Stimulated activated CD4-positive, alpha-beta T cell treated with anti-CD3 and anti-CD28 coated beads, TNF-alpha, amount 100 ng/mL, for 48 hours (primary cell): ENCODE measurements around the gene KLHL22.
A peak's percentile ranks its signal among the peaks of the same experiment; 100 is the strongest.
"Not testable (repeated sequence)": the region's sequence is repeated elsewhere in the genome, so short reads cannot be mapped to it uniquely, and the experiment has no call there.

ENCODE experiments used
- DNase-seq, 3 donors: peaks; one replicate each; pipeline ENCODE4 v3.0.0-alpha.2; 2020; ENCODE audit warnings: low read depth in 3 of 3

KLHL22 gene

DNA sequence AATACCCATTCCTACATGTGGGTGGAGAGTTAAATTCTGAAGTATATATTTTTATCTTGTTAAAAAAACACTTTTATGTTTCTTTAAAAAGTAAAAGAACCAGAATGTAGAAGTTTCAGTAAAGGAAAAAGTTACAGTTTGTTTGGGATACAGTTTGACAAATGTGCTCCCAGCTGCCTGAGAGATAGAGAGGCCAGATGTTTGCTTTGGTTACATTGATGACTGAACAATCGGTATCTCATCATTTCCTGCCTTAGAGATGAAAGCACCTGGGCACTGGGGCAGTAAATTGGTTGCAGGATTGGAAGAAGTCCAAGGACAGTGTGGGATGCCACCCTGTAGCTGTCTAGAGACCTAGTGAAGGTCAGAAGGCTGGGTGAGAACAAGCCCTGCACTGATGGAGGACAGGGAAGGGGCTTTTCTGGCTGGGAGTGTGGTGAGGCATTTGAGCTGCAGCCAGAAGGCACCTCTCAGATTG, 28.4 kb upstream of the KLHL22 start:
- no peak for DNase-seq

DNA sequence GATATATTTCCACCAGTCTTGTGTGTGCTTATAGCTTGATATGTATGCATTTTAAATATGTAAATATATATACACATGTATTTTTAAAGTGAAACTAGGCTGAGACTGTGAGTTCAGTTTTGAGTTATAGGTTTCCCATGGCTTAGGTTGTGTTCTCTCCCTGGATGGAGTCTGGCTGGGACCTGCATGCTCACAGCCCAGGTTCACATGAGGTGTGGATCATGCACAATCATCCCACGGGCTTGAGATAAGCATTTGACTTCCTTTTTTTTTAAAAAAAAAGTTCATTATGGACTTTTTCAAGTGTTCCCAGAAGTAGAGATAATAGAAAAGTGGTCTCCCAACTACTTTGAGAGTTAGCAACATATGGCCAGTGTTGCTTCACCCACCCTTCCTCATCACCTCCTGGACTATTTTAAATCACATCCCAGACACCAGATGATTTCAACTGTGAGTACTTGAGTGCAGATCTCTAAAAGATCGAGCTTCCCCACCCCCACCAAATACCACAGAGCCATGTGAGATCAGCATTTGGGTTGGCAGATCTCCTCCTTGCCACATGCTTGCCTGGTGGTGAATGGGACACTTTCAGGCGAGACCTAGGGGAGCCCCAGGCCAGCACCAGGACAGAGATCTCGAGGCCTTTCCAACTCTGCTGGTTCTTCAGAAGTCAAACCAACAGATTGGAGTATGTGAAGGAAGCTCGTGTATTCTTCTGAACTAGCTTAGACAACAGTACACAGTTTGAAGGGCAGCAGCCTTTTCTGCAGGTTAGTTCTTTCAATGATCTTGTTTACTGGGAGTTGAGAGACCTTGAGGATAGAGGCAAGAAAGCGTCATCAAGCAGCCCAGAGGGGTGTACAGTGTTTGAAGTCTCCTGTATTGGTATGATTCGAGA, 27.7 kb upstream of the KLHL22 start:
- no peak for DNase-seq

DNA sequence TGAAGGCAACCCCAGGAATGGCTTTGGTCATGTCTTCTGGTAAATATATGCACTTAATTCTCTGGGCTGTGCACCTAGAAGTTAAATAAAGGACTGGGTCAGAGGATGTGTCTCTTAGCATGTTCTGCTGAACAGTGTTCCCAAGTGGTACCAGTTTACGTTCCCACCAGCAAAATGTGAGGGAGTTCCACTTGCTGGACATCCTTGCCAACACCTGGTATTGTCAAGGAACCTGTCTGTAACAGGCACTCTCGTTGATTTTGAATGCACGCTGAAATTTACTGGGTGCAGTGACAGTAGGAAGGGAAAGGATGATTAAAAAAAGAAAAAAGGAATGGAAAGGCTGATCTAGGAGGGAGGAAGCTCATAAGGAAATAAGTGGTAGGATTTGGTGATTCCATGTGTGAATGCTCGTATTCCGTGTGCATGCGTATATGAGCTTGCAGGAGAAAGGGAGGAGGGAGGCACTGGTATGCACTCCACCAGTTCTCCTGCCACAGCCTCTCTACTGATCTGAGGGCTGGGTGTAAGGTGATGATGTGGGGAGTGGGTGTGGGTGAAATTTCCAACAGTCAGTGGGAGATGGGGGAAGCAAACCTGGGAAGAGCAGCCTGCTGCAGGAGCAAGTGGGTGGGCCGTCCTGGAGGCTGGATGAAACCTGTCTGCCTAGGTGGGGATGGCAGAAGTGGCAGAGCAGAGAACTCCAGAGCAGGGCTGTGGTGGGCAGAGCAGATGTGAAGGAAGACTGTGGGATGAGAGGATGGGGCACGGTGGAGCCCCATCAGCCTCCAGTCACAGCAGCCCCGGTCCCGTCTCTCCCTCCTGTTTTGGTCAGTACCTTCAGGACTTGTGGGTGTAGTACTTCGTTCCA, 26.8 kb upstream of the KLHL22 start:
- no peak for DNase-seq

DNA sequence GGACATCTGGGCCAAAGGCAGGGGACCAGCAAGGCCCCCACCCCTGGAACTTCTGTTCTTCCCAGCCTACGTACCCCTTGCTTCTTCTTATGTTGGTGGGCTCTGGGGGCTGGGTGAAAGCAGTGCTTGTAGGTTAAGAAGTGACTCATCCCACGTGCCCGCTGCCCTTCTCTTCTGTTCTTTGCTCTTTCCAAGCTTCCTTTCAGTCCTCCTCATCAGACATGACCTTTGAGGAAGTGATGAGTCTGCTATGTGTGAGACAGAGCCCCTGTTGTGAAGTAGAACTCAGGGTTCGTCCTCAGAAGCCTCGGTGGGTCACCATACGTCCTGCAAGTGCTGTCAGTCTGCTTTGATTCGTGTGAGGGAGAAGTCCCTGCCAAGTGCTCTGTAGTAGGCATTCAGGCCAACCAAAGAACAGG, 24.5 kb upstream of the KLHL22 start:
- no peak for DNase-seq

DNA sequence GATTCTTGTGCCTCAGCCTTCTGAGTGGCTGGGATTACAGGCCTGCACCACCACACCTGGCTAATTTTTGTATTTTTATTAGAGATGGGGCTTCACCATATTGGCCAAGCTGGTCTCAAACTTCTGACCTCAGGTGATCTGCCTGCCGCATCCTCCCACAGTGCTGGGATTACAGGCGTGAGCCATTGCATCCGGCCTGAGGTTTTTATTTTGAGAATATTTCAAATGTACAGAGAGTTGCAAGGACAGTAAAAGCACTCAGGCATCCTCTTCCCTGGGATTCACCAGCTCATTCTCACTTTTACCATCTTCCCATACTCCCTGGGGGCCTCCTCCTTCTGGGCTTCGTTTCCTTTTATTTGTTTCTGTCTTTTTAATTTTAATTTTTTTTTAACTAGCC, 24.0 kb upstream of the KLHL22 start:
- no peak for DNase-seq

DNA sequence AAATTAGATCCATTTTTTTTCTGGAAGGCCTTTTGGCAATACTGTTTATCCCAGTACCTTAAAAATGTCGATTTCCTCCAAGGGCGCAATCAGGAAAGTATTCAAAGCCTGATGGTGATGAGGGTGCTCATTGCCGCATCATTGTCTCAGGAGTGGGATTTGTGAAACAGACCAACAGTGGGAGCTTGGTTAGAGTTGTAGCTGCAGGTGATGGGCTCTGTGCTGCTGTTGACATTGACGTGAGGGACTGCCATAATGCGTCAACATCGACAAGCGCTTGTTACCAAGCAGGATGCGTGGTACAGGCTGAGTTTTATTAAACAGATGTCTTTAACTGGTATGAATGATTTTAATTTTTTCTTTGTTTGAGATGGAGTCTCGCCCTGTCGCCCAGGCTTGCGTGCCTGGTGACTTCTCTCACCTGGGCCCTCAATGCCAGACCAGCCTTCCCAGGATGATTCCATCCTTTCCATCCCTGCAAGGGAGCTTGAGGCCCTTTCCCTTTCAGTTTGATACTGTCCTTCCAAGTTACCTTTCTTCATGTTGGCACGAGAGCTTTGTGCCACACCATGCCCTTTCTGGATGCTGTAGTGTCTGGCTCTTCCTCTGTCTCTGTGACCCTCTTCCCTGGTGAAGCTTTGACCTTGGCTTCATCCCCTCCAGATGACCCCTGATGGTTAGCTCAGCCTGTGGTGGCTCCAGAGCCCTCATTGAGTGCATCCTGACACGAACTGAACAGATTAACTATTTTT, 22.4 kb upstream of the KLHL22 start:
- no peak for DNase-seq

DNA sequence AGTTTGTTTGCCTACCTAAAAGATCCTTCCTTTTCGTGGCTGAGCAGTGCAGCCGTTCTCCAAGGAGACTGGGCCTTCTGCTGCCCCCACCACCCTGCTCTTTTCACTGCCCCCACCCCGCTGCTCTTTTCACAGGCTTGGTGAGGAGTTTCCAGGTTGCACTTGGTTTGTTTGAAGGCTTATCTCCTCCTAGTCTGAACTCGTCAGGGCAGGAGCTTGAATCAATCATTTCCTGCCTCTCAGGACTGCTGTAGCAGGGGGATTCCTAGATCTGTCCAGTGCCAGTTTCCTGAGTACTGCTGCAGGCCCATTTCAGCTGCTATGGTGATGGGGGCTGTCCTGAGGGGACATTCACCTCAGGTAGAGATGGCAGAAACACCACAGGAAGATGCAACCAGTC, 21.8 kb upstream of the KLHL22 start:
- DNase-seq = no peak

DNA sequence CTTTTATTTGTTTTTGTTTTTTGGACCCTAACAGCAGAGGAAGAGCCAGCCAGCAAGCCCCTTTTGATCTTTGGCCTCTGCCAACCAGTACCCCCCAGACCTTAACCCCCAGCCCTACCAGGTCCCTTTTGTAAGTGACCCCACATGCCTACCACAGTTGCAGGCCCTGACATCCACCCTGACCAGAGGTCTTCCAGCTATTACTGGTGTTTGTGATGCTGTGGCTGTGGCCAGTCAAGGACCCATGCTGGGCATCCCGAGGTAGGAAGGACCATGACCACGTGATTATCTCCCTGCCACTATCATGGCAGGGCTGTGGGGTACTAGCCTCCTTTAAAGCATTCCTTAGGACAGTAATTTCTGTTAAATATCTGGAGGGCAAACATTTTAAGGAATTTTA, 20.8 kb upstream of the KLHL22 start:
- DNase-seq = no peak

DNA sequence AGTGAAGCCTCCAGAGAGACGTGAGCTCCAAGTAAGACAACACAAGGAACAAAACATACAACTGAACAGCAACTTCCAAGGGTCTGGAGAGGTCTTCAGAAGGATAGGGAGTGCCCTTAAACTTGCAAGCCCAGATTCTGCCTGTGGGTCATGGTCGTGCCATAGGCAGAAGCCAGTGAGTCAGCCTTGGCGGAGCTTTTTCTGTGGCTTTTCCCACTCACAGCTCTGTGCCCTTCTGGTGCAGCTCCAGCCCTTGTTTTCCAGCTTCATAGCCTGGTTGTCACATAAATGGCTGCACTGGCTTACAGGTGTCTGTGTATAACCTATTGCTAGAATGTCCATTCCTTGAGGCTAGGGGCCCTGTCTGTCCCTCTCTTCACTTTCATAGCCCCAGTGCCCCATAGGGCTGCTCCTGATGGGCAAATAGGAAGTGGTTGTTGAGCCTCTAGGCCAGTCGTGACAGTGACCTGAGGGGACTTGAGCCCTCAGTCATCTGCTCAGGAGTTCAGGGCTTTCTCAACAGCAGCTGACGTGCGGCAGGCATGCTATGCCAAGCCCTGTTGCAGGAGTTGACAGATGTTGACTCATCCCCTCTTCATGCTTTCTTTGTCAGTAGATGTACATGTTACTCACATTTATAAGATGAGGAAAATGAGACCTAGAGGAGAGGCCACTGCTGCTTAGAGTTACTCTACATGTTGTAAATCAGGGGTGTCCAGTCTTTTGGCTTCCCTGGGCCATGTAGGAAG, 19.2 kb upstream of the KLHL22 start:
- DNase-seq = no peak

DNA sequence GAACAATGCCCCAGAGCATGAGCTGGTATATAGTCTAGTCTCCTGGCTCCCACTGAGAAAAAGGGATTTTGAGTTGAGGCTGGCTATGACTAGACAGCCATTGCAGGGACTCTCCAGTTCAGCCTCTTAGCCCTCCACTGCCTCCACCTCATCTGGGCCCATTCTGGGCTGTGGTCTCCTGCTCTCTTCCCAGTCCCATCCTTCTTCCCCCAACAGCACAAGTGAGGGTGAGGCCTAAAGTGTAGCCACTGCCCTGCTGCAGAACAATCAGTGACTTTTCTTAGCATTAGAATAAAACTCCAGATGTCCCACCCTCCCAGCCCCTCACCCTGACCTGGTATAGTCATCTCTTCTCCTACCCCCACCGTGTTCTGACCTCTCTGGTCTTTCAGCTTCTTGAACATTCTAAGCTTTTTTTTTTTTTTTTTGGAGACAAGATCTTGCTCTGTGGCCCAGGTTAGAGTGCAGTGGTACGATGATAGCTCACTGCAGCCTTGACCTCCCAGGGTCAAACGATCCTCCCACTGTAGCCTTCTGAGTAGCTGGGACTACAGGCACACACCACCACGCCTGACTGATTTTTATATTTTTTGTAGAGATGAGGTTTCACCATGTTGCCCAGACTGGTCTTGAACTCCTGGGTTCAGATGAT, 16.1 kb upstream of the KLHL22 start:
- DNase-seq = no peak

DNA sequence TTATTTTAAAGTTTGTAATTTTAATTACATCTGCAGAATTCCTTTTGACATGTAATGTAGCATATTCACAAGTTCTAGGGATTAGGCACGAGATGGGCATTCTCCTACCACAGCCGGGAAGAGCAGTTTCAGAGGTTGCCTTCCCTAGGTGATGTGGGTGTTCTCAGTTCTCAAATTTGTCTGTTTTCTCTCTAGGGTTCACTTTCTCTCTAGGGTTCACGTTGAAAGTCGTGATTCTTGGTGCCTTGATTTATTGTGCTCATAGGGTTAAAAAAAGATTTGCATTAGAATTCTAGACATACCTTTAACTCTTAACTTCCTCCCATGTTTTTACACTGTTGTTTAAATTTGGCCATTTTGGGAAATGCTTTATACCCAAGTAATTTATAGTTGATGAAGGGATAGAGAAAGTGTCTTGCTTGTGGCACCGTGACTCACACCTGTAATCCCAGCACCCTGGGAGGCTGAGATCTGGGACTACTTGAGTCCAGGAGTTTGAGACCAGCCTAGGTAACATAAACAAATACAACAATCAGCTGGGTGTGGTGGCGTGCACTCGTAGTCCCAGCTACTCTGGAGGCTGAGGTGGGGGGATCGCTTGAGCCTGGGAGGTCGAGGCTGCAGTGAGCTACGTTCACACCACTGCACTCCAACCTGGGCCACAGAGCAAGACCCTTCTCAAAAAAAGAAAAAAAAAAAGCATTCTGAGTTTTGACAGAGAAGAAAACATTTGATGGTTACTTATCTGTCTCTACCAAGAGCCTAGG, 15.4 kb upstream of the KLHL22 start:
- no peak for DNase-seq

DNA sequence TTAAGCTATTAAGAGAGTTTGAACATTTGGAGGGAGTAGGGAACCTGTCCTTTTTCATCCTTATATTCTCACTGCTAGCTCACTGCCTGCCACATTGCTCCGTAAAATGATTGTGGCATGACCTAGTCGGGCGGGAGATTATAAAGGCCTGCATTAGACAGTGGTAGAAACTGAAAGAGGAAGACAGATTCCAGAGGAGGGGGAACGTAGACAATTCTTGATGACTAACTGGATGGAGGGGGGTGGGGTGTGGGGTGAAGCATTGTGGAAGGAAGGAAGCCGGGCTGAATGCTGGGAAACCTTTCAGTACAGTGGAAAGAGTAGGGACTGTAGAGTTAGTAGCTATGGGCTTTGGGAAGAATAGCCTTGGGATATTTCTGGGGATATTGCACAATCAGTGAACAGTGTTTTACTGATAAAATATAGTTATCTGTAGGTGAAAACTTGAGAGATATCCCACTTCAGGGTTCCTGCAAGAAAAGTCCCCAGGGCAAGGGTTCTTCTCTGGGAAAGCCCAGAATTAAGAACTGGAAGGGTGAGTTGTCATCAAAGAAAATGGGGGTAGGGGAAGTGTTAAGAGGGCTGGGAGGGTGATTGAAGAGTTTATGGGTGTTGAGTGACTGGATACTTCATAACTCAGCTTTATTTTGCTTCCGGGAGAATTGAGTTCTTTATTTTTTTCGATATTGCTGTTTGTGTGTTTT, 13.9 kb upstream of the KLHL22 start:
- peak in 1 of 3 donors; percentile 30 for DNase-seq

DNA sequence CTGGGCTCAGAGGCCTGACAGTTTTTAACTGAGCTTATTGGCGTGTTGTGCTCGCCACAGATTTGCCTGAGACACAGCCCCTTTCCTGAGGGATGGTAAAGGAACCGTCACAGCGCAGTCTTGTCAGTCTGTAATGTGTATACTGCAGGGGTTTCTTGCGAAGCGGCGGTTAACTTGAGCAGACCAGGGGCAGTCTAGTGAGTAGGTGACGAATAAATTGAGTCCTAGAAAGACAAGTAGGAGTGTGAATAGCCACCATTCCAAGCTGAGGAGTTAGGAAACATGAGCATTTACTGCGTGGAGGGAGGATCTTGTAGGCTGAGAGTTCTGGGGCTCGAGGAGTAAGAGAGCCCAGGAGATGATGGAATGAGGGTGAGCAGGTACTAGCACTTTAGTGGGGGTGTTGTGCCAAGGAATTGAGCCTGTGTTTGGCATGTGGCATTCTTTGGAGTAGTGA, 13.2 kb upstream of the KLHL22 start:
- DNase-seq = no peak

DNA sequence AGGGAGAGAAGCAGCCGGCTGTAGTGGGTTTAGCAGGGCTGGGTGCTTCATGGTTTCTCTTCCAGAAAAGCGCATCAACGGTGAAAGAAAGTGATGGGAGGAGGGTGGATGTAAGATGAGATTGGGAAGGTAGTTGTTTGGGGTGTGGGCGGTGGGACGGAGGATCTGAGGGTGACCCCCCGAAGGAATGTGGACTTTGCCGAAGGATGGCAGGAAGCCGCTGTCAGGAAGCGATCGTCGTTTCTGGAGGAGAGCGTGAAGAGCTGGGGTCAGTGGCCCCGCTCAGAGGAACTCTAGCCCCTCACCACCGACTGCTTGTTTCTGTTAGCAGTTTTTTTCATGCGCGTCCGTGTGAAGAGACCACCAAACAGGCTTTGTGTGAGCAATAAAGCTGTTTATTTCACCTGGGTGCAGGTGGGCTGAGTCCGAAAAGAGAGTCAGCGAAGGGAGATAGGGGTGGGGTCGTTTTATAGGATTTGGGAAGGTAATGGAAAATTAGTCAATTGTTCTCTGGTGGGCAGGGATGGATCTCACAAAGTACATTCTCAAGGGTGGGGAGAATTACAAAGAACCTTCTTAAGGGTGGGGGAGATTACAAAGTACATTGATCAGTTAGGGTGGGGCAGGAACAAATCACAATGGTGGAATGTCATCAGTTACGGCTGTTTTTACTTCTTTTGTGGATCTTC, 12.6 kb upstream of the KLHL22 start:
- DNase-seq = not testable (repeated sequence)

DNA sequence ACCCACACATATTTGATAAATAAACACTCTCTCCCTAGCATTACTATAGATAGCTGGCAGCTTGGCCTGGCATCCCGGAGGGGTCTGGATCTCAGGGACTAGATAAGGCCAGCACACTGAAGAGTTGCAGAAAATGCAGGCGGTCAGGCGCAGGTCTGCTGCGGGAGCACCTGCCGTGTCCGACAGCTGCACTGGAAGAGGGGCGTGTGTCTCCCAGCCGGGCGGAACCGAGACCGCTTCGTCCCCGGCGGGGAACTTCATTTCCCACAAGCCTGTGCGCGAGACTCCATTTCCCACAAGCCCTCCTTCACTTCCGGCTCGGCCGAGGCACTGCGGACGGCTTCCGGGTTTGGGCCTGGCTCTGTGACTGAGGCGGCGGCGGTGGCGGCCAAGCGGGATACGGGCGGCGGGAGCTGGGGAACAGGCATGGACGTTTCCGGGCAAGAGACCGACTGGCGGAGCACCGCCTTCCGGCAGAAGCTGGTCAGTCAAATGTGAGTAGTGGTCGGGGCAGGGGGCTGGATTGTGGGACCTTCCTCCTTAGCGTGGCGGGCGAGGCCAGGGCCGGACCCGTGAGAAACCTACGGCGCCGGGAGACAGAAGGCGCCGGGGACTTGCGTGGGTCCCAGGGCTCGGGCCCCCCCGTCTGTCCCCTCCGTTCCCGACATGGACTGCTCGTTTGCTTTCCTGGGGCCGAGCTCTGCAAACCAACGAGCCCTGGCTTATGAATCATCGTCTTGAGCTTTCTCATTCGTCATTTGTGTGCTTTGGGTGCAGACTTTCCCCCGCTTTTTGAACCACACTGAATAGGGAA, 11.9 kb upstream of the KLHL22 start, which contains the start of gene MED15:
MED15 (plus strand) TSS at position 358 of the 814 bp plus-strand sequence; CDS start at position 427, 69 bp downstream.
- peak; percentile 73 to 88 (median 85) for DNase-seq

DNA sequence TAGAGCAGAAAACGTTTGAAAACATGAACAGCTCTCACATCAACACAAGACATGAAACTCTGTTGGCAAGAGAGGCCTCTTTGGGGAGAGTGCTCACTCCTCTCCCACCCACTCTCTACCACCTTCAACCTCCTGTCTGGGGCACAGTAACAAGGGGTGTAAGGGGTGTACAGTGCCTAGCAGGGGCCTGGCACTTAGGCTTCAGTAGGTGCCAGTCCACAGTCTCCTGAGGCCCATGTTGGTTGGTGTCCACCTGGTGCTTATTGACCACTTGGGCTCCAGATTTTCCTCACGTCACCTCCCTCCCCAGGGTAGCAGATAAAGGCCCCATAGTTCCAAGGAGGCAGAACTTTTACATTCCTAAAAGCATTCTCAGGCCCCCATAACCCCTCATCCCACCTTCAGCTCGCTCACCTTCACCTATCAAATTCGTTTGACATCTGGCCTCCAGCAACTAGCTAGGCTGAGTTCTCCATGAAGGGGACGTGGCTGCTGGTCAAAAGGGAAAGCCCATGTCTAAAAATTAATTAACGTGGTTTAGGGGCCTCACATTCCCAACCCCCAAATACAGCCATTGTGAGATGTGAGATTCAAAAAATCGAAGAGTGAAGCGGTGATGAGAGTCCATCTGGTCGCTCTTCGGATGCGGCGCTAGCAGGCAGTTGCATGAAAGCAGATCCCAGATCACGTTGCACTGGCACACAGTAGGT, 11.1 kb upstream of the KLHL22 start:
- no peak for DNase-seq
